Measurements from ENCODE around the gene SLC7A1.

SLC7A1 gene

DNA sequence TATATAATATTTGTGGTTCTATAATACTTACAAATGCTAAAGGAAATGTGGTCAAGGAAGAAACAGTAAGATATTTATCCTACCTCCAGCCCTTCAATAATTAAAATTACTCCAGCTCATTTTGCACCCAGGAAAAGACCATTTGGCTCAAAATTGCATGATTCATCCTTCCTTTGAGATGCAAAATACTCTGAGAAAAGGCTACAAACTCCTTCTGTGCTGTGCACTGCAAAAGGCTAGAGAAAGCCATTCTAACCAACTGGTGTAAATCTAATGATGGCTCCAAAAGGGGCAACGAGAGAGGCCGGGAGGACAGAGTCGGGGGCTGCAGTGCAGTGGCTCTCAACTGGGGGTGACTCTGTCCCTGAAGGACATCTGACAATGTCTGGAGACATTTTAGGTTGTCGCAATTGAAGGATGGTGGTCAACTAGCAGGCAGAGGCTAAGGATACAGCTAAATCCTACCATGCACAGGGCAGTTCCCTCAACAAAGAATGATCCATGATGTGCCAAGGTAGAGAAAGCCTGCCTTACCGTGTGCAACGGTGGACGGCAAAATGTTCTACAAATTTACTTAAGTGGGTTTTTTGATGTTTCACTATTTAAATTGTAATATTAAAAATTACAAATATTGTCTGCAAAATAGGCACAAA lies 32.6 kb downstream of the SLC7A1 start:
- DNase-seq: no peak

DNA sequence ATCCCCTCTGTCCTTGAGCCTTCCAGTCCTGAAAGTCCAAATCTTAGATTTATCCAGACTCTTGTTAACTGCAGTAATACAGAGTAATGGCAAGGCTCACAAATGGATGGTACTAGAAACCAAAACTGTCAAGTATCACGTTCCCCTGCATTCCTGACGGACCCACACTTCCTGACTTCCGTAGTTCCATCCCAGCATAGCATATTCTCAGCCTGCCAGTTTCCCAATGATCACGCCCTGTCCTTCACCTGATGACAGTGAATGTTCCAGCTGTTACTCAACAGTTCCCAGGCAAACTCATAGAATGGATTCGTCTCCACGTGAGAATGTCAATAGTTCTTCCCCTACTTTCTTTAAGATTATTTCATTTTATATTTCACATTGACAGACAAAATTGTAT lies 33.6 kb downstream of the SLC7A1 start:
- no peak for DNase-seq

DNA sequence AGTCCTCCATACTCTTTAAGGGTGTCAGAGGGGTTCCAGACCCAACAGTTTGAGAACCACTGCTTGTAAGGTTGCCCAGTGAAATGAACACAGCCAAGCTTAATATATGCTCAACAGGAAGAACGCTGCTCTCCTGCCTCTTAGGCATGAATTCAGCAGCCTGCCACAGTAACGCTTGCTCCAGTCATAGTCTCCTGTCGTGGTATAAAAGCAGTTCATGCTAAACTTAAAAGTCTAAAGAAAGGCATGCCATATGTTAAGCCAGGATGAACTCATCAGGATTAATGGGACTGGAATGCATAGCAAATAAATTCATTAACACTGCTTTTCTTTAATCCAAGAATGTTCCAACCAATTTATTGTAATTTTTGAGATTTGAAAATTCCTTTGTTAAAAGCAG lies 38.7 kb downstream of the SLC7A1 start:
- no peak for DNase-seq

DNA sequence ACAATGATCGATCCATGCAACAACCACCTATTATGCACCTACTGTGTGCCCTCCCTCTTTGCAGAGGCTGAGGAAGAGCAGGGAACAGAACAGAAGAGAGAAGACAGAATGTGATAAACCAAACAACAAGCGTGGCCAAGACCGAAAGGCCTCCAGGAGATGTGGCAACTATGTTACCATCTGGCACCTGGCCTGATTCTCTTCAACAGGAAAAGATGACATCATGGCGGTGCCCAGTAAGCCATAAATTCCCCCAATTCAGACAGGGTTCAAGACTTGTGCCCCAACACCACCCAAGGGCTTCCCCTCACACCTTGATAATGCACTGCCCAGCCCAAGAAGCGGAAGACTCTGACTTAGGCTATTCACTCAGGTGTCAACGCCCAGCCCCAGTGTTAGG lies 44.3 kb downstream of the SLC7A1 start:
- no peak for DNase-seq

DNA sequence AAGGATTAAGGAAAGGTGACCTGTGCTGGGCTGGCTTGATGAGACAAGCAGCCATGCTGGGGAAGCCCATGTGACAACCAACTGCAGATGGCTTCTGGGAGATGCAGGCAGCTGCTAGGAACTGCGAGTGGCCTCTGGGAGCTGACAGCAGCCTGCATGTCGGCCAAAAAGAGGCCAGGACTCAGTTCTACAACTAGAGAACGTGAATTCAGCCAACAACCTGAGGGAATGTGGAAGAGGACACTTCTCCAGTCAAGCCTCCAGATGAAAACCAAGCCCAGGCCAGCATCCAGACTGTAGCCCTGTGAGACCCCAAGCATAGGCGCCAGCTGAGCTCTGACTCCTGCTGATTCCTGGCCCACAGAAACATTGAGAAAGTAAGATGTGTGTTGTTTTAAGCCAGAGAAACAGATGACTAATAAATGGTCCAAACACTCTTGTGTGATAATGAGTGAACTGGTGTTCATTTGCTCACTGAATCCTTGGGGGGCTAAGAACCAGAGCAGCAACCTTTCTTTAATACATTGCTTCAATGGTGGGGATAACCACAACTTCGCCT lies 45.0 kb downstream of the SLC7A1 start:
- no peak for DNase-seq

DNA sequence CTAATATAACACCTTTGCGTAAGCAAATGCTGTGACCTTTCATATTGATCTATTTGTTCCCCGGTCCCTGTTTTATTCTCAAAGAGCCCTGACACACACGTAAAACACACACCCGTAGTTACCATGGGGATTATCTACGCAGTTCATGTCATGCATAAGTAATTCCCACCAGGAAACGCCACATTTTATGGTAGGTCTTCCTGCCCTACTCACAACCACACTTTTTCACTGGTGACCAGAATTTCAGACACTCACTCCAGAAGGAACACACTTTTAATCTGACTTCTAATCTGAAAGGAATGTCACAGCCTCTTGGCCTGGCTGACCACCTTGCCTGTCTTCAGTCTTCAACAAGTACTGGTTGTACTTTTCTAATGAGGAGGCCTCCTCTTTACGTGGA lies 46.8 kb downstream of the SLC7A1 start:
- no peak for DNase-seq

DNA sequence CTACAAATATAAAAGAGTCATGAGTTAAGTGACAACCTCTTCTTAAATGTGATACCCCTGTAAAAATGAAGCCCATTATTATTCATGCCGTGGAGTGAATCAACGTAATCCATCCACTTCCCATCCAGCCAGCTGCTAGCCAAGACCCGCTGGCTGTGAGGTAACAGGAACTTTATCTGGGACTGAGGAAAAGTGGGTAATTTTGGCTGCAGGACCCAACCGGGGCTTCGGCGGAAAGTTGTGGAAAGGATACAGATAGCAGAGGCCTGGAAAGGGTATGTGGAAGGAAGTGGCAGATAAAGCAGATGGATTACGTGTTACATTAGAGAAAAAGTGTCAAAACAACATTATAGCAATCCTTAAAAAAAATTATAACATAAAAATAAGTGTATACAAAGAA lies 48.3 kb downstream of the SLC7A1 start:
- DNase-seq: no peak

DNA sequence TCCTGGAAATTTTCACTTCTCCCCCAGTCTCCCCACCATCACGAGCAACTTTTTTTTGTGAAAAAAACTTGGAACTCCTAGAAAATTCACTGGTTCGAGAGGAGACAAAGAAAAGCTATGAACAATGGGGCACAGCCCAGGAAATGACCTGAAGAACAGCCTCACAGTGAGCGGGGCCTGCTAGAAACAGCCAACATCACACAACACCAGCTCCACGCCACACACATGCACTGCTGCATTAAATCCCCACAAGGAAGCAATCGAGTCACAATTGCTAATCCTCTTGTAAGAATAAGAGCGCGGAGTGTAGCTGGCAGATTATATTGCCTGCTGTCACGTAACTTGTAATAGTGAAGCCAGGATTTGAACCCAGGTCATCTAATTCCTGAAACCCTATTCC lies 48.8 kb downstream of the SLC7A1 start:
- DNase-seq: no peak

DNA sequence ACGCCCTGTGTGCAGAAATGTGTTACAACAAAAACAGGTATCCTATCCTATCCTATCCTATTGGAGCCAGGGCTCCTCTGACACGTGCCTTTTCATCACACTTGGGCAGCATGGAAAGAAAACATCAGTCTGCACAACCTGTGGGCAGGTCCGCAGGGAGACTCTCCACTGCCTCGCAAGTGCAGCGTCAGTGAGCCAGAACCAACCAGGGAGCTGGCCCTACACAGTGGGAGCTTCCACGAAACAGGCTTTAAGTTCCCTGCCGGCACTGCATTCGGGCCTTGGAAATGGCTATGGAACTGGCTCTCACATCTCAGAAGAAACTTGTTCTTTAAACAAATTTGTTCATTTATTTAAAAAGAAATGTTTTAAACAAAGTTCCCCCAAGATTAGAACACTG lies 49.5 kb downstream of the SLC7A1 start:
- DNase-seq: no peak

DNA sequence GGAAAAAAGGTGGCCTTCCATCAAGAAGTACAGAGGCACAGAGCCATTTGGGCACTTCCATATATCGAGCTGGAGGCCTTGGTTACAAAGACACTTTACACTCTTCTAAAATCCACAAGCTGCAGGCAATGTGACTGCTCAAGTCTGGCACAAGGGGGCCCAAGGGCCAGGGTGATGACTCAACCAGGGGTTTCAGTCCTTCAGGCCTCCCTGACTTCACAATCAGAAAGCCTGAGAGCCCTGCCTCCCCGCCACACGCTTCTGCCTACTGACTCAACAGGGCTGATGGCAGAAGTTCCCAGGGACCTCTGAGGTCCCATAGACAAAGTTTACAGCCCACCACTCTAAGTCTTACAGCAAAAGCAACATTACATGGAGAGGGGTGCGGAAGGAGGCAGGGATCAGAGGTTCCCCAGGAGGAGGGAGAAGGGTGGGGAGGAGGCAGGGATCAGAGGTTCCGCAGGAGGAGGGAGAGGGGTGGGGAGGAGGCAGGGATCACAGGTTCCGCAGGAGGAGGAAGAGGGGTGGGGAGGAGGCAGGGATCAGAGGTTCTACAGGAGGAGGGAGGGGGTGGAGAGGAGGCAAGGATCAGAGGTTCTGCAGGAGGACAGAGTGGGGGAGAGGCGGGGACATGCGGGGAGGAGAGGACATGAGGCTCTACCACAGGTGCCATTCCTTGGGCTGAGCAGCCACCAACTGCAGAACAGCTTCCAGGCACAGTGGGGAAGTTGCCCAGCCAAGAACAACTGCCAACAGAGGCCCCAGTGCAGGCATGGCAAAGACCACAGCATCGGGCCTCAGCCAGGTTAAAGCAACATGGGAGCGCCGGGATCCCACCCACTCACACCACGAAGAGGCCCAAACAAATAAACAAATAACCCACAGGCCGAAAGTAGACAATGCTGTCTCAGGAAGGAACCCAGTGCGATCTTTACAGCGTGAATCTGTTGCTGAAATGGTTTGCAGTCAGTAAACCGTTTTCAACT lies 52.0 kb downstream of the SLC7A1 start:
- DNase-seq: no peak

DNA sequence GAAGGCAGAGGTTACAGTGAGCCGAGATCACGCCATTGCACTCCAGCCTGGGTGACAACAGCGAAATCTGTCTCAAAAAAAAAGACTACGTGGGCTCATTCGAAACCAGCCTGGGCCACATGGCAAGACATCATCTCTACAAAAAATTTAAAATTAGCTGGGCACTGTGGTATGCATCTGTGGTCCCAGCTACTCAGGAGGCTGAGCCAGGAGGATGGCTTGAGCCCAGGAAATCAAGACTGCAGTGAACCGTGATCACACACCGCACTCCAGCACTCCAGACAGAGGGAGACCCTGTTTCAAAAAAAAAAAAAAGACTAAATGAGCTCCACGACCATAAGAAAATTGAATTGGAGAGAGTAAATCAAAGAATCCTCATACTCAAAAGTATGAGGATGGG lies 53.1 kb downstream of the SLC7A1 start:
- no peak for DNase-seq

DNA sequence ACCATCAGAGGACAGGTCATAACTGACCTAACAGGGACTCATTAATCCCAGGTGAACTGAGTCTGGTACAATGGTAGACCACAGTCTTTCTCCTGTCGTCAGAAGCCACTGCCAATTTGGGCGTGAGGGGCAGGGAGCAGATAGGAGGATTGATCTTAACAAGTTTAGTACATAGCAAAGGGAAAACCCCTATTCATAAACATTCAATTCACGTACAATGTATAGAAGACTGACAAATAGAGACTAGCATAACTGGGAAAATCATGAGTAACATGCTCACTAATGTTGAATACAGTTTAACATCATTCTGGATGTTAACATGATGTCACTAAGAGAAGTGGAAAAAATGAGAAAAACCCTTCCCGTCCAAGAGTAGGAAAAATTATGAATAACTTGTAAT lies 54.1 kb downstream of the SLC7A1 start:
- DNase-seq: no peak

DNA sequence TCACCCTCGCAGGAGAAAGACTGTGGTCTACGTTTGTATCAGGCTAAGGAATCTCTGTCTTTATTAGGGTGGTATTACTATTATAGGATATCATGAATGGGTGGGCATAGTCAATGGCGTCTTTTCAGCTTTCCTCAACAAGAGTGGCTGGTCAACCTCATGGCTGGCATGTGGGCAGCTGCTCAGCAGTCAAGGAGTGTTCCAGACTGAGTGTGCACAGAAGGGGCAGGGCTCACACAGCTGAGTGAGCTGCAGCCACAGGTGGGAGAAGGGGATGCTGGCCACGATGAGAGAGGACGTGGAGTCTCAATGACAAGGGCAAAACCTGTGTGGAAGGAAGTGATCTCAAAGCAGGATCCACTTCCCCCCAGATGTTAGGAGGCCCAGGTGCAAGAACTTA lies 54.7 kb downstream of the SLC7A1 start:
- DNase-seq: no peak

DNA sequence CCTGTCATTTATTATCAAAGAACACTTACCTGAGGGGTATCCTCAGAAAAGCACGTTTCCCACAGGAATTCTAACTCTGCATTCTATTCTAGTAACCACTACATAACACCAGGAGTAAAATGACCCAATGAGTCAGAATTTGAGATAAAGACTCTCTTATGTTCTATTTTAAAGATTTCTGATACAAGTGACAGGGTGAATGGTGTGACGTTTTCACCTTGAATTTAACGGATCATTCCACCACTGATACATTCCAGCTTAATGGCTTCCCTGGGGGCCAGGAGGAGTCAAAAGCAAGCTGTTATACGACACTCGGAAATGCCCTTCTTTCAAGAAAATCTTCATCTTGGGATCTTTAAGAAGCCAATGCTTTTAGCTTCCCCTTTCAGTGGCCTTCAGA lies 55.2 kb downstream of the SLC7A1 start:
- DNase-seq: no peak

DNA sequence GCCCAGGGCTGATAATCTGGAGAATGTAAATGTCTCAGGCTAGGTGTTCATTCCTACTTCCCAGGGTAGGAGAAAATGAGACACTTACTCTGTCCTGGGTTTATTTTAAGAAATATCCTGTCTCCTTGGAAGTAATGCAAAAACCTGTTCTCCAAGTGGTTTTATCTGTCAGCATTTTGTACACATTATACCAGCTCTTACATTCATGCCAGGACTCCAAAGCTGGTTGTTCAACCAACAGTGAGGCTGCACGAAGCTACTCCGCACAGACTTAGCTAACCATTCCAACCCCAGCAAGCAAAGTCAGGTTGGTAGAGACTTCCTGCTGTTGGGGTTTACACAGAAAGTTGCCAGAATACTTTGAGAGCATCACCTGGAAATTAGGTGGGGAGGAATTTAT lies 55.6 kb downstream of the SLC7A1 start:
- DNase-seq: no peak

DNA sequence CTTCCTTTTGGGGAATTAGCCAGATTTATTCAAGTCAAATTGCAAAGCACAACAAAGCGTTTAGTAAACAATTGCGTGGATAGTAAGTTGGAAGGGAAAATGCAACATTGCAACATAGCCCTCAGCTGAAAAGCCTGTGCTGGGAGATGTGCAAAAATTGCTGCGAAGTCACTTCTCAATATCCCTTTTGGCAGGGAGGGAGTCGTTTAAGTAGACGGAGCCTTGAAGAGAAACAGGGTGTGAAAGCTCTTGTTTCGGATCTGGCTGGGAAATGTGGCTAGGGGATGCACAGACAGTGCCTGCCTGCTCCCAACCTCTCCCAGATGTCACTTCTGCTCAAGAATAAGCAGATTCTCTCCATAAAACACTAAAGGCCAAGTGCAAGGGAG lies 56.8 kb downstream of the SLC7A1 start:
- DNase-seq: no peak

DNA sequence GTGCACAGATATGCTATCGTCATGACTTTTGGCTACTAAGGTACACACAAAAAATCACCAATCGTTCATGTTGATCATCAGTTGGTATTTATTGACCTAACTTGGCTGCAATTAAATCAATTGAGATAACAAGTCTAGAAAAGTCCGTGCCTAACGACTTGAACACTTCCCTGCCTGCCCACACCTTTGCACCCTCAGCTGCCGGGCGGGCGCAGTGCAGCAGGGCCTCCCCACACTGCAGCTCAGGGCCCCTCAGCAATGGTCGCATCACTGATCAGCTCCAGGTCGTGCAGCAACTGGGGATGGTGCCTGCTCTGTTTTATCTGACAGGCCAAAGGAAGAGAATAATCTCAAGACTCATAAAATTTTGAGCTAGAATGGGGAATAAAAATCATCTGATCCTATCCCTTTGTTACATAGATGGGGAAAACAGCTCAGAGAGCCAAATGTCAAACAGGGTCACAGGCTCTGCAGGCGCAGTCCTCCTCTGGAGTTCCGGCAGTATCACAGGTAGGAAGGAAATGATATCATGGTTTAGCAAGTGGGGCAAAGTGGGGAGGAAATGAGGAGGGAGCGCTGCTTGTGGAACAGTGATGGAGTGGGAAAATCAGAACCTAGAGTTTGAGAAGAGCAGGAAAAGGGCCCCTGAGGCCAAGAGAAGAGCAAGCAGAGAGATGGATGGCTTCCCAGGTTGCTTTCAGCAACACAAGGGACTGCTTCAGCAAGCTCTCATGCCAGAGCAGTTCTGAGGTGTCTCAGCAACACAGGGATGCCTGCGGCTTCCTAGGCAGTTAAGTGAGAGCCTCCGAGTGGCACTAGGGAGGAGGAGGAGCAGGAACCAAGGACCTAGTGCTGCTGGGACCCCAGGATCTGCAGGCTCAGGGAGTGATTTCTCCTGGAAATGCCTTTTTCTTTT lies 57.5 kb downstream of the SLC7A1 start:
- DNase-seq: no peak

DNA sequence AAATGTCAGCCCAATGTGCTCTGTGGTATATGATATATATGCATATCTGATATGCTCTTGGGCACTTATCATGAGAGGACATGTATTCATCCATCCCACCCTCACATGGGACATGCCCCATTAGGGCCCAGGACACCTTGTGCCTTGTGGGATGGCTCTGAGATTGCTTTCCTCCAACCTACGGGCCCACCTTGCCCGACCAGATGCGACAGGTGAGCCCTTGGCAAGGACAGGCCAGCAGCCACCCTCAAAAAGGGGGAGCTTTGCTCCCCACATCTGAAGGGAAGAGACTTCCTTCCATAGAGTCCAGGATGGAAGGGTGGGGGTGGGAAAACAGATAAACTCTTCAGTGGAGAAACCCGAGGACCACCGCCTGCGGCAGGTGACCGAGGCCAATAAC lies 58.6 kb downstream of the SLC7A1 start:
- DNase-seq: no peak

DNA sequence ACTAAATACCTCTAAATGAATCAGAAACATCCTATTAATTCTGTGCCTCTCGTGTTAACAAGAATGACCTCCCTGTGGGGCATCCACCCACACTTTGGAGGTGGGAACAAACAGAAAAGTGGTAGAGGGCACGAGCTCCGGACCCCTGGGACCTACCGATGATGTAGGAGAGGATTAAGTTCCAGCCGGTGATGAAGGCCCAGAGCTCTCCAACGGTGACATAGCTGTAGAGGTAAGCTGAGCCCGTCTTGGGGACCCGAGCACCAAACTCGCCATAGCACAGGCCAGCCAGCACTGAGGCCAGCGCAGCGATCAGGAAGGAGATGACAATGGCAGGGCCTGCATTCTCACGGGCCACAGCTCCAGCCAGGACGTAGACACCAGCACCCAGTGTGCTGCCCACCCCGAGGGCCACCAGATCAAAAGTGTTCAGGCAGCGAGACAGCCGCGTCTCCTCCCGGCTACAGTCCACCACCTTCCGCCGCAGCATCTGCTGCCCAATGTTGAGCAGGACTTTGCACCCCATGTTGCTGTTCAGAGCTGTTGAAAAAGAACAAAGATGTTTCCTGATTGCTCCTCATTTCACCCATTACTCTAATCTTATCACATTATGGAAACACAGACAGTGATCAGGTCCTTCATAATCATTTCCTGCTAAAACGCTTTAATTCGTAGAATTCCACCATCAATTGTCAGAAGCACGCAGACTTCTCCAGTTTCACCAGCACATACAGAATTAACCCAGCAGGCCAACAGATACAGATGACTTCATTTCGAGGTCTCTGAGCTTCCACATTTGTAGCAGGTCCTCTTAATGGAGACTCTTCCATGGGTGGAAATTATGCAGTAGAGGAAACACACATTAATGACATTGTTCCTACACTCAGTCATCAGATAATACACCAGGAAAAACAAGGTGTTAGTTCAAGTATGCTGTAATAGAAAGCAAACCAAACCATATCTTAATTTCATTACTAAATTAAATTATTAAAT lies 59.5 kb downstream of the SLC7A1 start:
- DNase-seq: no peak

DNA sequence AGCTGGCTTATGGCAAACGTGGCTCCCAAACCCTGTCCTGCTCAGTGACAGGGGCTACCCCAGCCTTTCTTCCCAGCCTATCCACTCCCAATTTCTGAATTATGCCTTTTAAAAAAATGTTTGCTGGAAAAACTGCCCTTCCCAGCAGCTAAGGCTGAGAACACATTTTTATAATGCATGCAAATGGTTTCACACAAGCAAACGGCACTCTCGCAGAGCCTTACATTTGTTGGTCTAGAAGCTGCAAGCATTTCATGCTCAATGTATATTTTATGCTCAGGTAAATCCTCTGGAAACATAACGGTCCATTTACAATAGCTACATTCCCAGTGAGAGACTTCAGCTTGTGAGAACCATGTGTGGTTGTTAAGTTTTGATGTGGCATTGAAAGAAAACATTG lies 61.4 kb downstream of the SLC7A1 start:
- no peak for DNase-seq
